A549 treated with AZD2906 at 1 μM for 4 hours (cell line): Measurements from ENCODE around the gene MTTP. TPM values are rescaled to one million over a fixed set of nuclear protein-coding genes. Genes with fewer than 3 reads are reported as not detected.

Experiments
- total RNA-seq: library from RNA; stranded (reverse); fragments of 200-300 nt; extraction: Qiagen RNA extraction; gene quantifications from 5 replicates; pipeline ENCODE4 v1.2.3, GENCODE V29; 2022

MTTP gene
- 0.06 TPM in 1 of 5 replicates, not detected in the others for total RNA-seq

DNA sequence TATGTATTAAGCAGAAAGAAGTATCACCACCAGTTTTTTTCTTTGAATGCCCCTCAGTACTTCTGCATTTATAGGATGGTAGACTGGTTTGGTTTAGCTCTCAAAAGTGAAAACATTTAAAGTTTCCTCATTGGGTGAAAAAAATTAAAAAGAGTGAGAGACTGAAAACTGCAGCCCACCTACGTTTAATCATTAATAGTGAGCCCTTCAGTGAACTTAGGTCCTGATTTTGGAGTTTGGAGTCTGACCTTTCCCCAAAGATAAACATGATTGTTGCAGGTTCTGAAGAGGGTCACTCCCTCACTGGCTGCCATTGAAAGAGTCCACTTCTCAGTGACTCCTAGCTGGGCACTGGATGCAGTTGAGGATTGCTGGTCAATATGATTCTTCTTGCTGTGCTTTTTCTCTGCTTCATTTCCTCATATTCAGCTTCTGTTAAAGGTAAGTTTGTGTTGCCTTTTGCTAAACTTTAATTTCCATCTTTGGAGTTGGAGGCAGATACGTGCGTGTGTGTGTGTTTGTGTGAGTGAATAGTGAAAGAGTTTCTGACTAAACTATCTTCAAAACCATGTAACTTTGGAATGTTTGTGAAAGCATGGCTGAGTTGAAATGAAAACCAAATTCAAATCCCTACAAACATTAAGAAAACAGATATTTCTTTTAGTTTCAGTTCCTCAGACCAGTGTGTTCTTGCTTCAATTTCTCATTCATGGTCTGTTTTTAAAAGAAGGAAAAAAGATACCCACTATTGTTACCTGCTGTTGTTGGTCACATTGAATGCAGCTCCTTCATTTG is at the start of gene MTTP:
MTTP (plus strand) TSS at position 295 of the 795 bp plus-strand sequence; CDS start at position 381, 86 bp downstream.

DNA sequence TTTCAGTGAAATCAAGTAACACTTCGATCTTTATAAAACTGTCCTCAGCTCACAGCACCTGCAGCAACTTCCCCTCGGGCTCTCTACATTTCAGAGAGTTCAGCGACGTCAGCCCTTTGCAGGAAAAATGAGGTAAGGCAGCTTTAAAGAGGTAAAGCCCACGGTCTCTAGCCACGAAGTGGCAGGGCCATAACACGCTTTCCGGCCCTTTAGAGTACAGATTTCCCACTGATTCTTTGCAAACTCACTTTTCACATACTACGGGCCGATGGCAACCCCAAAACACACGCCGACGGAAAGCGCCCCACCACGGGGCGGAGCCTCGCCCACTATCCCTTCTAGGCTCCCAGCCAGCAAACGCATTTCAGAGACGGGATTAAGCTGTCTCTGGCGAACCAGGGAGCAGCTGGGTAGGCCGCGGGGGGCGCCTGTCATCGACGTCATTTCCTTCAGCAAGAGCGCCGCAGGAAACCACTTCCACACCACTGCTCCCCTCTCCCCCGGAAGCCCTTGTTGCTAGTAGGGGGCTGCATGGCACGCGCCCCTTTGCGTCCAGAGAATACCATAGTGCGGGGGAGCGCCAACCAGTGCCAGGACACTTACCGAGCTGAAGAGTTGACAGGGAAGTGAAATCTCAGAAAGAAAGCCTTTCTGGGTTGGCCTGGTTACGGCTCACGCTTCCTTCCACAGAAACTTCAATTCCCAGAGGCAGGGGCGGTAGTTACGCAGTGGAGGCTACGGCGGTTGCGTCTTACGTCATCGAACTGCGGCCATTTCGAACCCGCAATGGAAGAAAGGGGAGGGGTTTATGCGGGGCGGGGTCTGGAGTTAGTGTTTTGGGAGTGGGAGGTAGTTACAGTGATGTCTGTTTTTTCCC is 11.1 kb upstream of the MTTP start, which contains the start of gene TRMT10A:
TRMT10A (minus strand) TSS at position 730 of the 877 bp plus-strand sequence. CDS start 4,701 bp downstream, outside the sequence.

GRCh38 chr4:99657798-99658197 is 83.2 kb downstream of the MTTP start, which contains the start of gene C4orf54:
Gene C4orf54 (minus strand): TSS chr4:99657828. CDS start chr4:99654648, 3,180 bp downstream.

Other genes with a start within 250 kb of the MTTP start
- gene ADH1C, start 222.1 kb upstream of the MTTP start, total RNA-seq = not detected in 5 replicates
- gene ADH7, start 139.5 kb upstream of the MTTP start, total RNA-seq = not detected in 5 replicates
- gene C4orf17, start 63.8 kb upstream of the MTTP start, total RNA-seq = not detected in 5 replicates
- 3.4 to 4.9 TPM (median 3.5 TPM) in 5 replicates for gene TRMT10A, start 10.8 kb upstream of the MTTP start, total RNA-seq
- not detected in 5 replicates for gene C4orf54, start 83.0 kb downstream of the MTTP start, total RNA-seq
- not detected in 5 replicates for gene DAPP1, start 242.0 kb downstream of the MTTP start, total RNA-seq